GM18873 (cell line): ENCODE data around the gene CRTC1.

Source experiments
- ATAC-seq: cut with Tn5 transposase; IDR thresholded peaks from one replicate; pipeline ENCODE4 v1.9.1; 2021; ENCODE audit warnings: mild to moderate bottlenecking, moderate library complexity, moderate number of reproducible peaks; ENCODE audit not compliant: unreplicated experiment, low FRiP score

The CRTC1 gene

GRCh38 chr19:18778076-18778389, 94.6 kb downstream of the CRTC1 start:
- ATAC-seq: no peak

- no peak for ATAC-seq
Measured at GRCh38 chr19:18778826-18779495, 95.5 kb downstream of the CRTC1 start.

GRCh38 chr19:18780081-18780480, 96.6 kb downstream of the CRTC1 start:
- no peak for ATAC-seq

- no peak for ATAC-seq
Measured at GRCh38 chr19:18780631-18781030, 97.2 kb downstream of the CRTC1 start.

- no peak for ATAC-seq
Measured at GRCh38 chr19:18781047-18781600, 97.6 kb downstream of the CRTC1 start.

- no peak for ATAC-seq
Measured at GRCh38 chr19:18781885-18782527, 98.5 kb downstream of the CRTC1 start.

GRCh38 chr19:18782559-18783225, 99.2 kb downstream of the CRTC1 start:
- ATAC-seq: no peak

- ATAC-seq: no peak
Measured at GRCh38 chr19:18783958-18784785, 100.7 kb downstream of the CRTC1 start.

GRCh38 chr19:18784786-18785120, 101.3 kb downstream of the CRTC1 start:
- ATAC-seq: no peak

- no peak for ATAC-seq
Measured at GRCh38 chr19:18785179-18786124, 102.0 kb downstream of the CRTC1 start.

GRCh38 chr19:18788529-18789421, 105.3 kb downstream of the CRTC1 start:
- ATAC-seq: no peak

GRCh38 chr19:18789422-18789869, 106.0 kb downstream of the CRTC1 start:
- no peak for ATAC-seq

GRCh38 chr19:18789883-18790565, 106.5 kb downstream of the CRTC1 start:
- no peak for ATAC-seq

GRCh38 chr19:18790566-18791314, 107.3 kb downstream of the CRTC1 start, which contains the start of gene COMP:
TSS of gene COMP (minus strand) at chr19:18791305. CDS start at chr19:18791269, 36 bp downstream.
- no peak for ATAC-seq

GRCh38 chr19:18791315-18791678, 107.8 kb downstream of the CRTC1 start:
- ATAC-seq: no peak

- no peak for ATAC-seq
Measured at GRCh38 chr19:18792661-18793060, 109.2 kb downstream of the CRTC1 start.
